ENCODE results near the gene MORC2.

MORC2 gene

GRCh38 chr22:30880181-30880601, 88.4 kb downstream of the MORC2 start:
- Histone ChIP-seq H3K27ac (ENCODE audit: extremely low read depth, low read depth, low read length) (no peak overlapping the region), H3K9me3 (ENCODE audit: control insufficient read depth, insufficient read depth, low read depth, low read length) (no peaks in the 10 kb centered on the region), H3K4me3 (ENCODE audit: low read depth, low read length) (no peak overlapping the region), H3K4me1 (ENCODE audit: control insufficient read depth, insufficient read depth, low read length) (peaks cover 13% of the 10 kb centered on the region), H3K36me3 (ENCODE audit: control insufficient read depth in 2 of 2, insufficient read depth in 1 of 2, low read length in 2 of 2) (no peaks in the 10 kb centered on the region)
- TF ChIP-seq ZNF704 (tag by site-specific recombination; IDR thresholded peaks at IDR 0.05) (no peak), ZNF169 (tag by site-specific recombination; IDR thresholded peaks at IDR 0.05) (no peak), PATZ1 (tag by site-specific recombination; IDR thresholded peaks at IDR 0.05) (no peak), ZNF146 (tag by site-specific recombination; IDR thresholded peaks at IDR 0.05) (no peak), ZNF138 (tag by site-specific recombination; IDR thresholded peaks at IDR 0.05; ENCODE audit: borderline replicate concordance) (no peak), HIC1 (tag by site-specific recombination; IDR thresholded peaks at IDR 0.05) (no peak), ZNF155 (tag by site-specific recombination; IDR thresholded peaks at IDR 0.05) (no peak), IKZF3 (tag by site-specific recombination; IDR thresholded peaks at IDR 0.05) (no peak), CTCF (tag by site-specific recombination; IDR thresholded peaks at IDR 0.05) (no peak), ZNF518A (tag by site-specific recombination; conservative IDR thresholded peaks at IDR 0.05; ENCODE audit: low read depth) (no peak), ZNF529 (tag by site-specific recombination; IDR thresholded peaks at IDR 0.05; ENCODE audit: insufficient replicate concordance) (no peak), ZBTB26 (tag by site-specific recombination; optimal IDR thresholded peaks at IDR 0.05) (no peak), ZNF223 (tag by site-specific recombination; IDR thresholded peaks at IDR 0.05) (no peak)
- ChIA-PET POLR2A (no interaction called here), CTCF (no interaction called here)
